Effector memory CD4-positive, alpha-beta T cell (primary cell): ENCODE results near the gene GLT8D2.
"Not testable (repeated sequence)": the region's sequence is repeated elsewhere in the genome, so short reads cannot be mapped to it uniquely, and the experiment has no call there.

Source experiments
- DNase-seq, 3 donors: peaks; one replicate each; pipeline ENCODE4 v3.0.0-alpha.2; 2020
- H3K27ac ChIP-seq: 2 replicates; pipeline ENCODE4 v1.7.0; 2013; ENCODE audit warnings: mild to moderate bottlenecking, low read length, moderate library complexity; ENCODE audit not compliant: insufficient read depth, poor library complexity, severe bottlenecking
- H3K27me3 ChIP-seq: replicated peaks from 2 replicates; pipeline ENCODE4 v1.7.0; 2013; ENCODE audit warnings: mild to moderate bottlenecking, low read length; ENCODE audit not compliant: insufficient read depth, control insufficient read depth, poor library complexity, severe bottlenecking
- H3K36me3 ChIP-seq: 2 replicates; pipeline ENCODE4 v1.7.0; 2013; ENCODE audit warnings: mild to moderate bottlenecking, low read length, moderate library complexity; ENCODE audit not compliant: control insufficient read depth, insufficient read depth
- H3K4me1 ChIP-seq: 2 replicates; pipeline ENCODE4 v1.7.0; 2013; ENCODE audit warnings: low read length, mild to moderate bottlenecking; ENCODE audit not compliant: control insufficient read depth, insufficient read depth, poor library complexity, severe bottlenecking
- H3K4me3 ChIP-seq: 2 replicates; pipeline ENCODE4 v1.7.0; 2013; ENCODE audit warnings: low read length, low read depth, mild to moderate bottlenecking; ENCODE audit not compliant: insufficient read depth, poor library complexity, severe bottlenecking
- H3K9me3 ChIP-seq: 2 replicates; pipeline ENCODE4 v1.7.0; 2013; ENCODE audit warnings: mild to moderate bottlenecking, low read length, moderate library complexity; ENCODE audit not compliant: control insufficient read depth

Gene GLT8D2

DNA sequence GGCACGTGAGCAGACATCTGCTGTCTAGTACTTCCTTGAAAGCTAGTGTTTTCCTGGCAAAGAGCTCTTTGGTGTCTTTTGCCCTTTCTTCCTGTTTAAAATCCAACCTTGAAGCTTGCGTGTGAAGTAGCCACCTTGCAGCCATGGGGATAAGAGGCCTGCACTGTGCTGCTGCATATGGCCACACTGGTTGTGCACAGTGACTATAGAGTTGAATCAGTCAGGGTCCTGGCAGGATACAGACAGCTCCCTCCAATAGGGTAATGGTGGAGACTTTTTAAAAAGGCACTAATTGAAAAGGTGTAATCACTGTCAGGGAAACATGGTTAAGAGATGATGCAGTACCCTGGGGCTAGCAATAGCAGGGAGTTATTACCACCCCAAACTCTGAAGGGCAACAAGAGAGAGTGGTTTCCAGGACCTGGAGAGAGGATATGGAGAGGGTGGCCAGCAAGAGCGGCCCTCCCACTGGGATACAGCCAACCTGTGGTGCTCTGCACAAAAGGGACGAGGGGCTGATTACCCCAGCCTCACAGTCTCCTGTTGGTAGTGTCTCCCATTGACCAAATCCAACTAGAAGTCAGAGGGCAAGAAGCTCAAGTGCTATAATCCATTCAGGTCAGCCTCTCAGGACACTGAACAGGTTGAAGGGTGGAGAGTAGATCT, 4.8 kb upstream of the GLT8D2 start:
- Histone ChIP-seq H3K4me1 (no peaks in the 10 kb centered on the region), H3K27me3 (peaks cover 9% of the 10 kb centered on the region), H3K9me3 (no peaks in the 10 kb centered on the region), H3K36me3 (no peaks in the 10 kb centered on the region), H3K27ac (no peak overlapping the region), H3K4me3 (no peak overlapping the region)
- DNase-seq, result no peak

DNA sequence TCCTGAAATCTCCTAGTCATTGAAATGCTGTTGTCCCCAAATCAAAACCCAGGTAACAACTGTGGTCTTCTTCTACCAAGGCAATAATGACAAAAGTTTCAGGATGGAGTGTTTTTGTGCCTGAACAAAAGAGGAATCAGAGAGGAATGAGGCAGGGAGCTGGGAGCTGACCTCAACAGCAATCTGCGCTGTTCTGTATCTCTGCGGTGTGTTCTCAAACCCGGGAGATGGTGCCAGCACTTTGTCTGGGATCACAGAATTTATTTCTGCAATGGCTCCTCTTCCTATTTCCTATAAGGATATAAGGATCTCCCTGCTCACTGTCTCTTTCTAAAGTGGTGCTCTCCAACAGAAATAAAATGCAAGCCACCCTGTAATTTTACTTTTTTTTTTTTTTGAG, 449 bp upstream of the GLT8D2 start:
- Histone ChIP-seq H3K4me1 (no peaks in the 10 kb centered on the region), H3K27me3 (peaks cover 13% of the 10 kb centered on the region), H3K9me3 (no peaks in the 10 kb centered on the region), H3K4me3 (no peak overlapping the region), H3K27ac (no peak overlapping the region), H3K36me3 (no peaks in the 10 kb centered on the region)
- DNase-seq, result no peak

DNA sequence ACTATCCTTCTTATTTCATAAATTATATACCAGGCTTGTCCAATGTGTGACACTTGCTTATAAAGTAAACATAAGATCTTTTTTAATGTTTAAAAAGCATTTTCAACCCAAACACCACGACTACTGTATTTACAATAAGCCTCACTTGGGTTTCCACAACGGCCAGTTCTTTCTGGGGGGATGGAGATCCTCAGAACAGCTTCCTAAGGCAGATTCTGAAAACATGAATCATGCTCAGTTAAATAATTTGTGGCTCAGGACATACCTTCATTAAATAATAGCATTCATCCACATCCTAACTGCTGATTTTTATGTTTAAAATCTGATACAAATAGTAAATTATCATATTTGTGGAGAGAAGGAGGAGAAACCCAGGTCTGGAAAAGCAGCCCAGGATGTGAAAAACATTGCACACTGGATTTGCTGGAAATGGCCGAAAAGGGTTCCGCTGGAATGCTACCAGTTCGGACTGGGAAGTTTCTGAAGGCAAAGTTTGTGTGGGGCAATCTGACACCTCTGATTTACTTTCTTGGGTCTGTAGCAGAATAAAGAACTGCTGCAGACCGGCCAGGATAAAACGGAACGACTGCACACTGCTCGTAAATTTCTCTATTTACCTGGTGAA, 597 bp downstream of the GLT8D2 start:
- Histone ChIP-seq H3K4me3 (no peak overlapping the region), H3K36me3 (no peaks in the 10 kb centered on the region), H3K4me1 (no peaks in the 10 kb centered on the region), H3K27me3 (peaks cover 13% of the 10 kb centered on the region), H3K9me3 (no peaks in the 10 kb centered on the region), H3K27ac (no peak overlapping the region)
- DNase-seq, result no peak

DNA sequence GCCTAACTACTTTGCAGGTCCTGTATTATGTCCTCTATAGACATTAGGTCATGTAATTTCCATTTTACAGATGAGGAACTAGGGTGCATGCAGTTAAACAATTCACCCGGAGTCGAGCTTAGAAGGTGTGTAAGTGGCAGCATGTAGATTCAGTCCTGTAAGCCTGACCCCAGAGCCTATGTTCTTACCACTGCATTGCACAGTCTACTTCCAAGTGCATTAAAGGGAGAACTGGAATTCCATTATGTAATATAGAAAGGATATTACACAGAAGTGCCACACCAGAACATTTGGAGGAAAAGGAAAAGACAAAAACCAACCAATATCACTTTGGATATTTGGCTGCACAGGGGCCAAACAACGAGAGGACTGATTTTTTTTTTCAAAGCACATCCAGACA, 1.2 kb downstream of the GLT8D2 start:
- Histone ChIP-seq H3K36me3 (no peaks in the 10 kb centered on the region), H3K4me1 (no peaks in the 10 kb centered on the region), H3K9me3 (no peaks in the 10 kb centered on the region), H3K27ac (no peak overlapping the region), H3K27me3 (peaks cover 13% of the 10 kb centered on the region), H3K4me3 (no peak overlapping the region)
- DNase-seq, result no peak

DNA sequence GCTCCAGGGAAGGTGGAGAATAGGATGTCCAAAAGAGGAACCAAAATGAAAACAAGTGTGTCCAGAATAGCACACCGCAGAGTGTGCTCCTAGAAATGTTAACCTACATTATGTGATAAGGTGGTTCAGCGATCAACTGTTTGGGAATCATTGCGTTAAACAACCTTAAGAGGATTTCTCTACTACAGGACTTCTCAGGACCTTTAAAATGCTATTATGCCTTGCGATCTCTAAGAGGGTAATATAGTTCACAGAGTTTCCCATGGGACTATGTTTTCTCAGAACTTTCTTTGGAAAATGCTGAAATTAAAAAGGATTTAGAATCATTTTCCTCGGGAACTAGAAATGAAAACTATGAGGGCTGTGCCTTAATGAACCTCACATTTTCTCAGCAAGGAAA, 1.8 kb downstream of the GLT8D2 start:
- DNase-seq, result no peak
- no peak overlapping the region for H3K4me3 ChIP-seq
- H3K36me3 ChIP-seq, result no peaks in the 10 kb centered on the region
- H3K27me3 ChIP-seq, result peaks cover 13% of the 10 kb centered on the region
- no peak overlapping the region for H3K27ac ChIP-seq
- no peaks in the 10 kb centered on the region for H3K9me3 ChIP-seq
- no peaks in the 10 kb centered on the region for H3K4me1 ChIP-seq

DNA sequence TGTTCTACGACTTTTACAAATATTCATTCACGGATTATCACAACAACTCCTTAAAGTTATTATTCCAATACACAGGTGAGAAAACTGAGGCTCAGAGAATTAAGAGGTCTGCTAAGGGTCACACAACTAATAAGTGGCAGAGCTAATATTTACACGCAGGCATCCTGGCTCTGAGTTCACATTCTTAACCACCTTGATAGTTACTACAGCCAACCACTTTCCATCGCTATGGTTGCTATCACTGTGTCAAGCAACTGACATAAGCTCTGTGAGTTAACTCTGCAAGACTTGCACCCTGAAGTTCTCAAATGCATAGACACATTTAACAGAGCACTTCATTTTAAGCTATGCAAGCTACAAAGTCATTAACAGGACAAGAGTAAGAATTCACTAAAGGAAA, 3.7 kb downstream of the GLT8D2 start:
- H3K9me3 ChIP-seq, result no peaks in the 10 kb centered on the region
- no peak for DNase-seq
- H3K27me3 ChIP-seq, result peaks cover 8% of the 10 kb centered on the region
- no peaks in the 10 kb centered on the region for H3K4me1 ChIP-seq
- no peak overlapping the region for H3K4me3 ChIP-seq
- H3K27ac ChIP-seq, result no peak overlapping the region
- no peaks in the 10 kb centered on the region for H3K36me3 ChIP-seq

DNA sequence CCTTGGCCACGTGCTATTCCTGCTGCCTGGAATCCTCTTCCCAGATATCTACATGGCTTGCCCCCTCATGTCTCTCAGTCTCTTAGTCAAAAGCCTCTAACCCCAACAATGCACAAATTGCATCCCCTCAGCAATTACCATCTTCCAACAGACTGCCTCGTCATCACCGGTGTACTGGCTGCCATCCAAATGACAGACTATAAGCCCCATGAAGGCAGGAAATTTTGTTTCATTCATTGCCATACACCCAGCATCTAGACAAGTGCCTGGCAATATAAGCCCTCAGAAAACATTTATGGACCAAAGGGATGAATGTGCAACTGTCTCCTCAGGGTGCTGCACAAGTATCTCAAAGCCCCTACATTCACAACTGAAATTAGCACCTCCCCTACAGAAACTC, 5.8 kb downstream of the GLT8D2 start:
- Histone ChIP-seq H3K4me1 (no peaks in the 10 kb centered on the region), H3K4me3 (no peak overlapping the region), H3K27me3 (no peaks in the 10 kb centered on the region), H3K36me3 (no peaks in the 10 kb centered on the region), H3K9me3 (no peaks in the 10 kb centered on the region), H3K27ac (no peak overlapping the region)
- no peak for DNase-seq

DNA sequence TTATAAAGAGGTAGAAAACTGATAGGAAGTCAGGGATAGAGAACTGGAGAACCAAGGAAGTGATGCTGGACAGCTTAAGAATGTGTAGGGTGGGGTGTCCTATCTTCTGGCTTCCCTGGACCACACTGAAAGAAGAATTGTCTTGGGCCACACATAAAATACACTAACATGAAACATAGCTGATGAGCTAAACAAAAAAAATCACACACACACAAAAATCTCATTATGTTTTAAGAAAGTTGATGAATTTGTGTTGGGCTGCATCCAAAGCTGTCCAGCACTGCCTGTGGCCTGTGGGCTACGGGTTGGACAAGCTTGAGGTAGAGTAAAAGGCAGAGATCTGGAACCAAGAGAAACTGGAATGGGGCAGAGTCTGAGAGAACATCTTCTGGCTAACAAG, 7.4 kb downstream of the GLT8D2 start:
- no peak for DNase-seq
- Histone ChIP-seq H3K27me3 (no peaks in the 10 kb centered on the region), H3K4me3 (no peak overlapping the region), H3K9me3 (no peaks in the 10 kb centered on the region), H3K27ac (no peak overlapping the region), H3K4me1 (no peaks in the 10 kb centered on the region), H3K36me3 (no peaks in the 10 kb centered on the region)

DNA sequence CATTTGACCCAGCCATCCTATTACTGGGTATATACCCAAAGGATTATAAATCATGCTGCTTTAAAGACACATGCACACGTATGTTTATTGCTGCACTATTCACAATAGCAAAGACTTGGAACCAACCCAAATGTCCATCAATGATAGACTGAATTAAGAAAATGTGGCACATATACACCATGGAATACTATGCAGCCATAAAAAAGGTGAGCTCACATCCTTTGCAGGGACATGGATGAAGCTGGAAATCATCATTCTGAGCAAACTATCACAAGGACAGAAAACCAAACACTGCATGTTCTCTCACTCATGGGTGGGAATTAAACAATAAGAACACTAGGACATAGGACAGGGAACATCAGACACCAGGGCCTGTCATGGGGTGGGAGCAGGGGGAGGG, 10.2 kb downstream of the GLT8D2 start:
- not testable (repeated sequence) for H3K36me3 ChIP-seq, H3K4me3 ChIP-seq, H3K4me1 ChIP-seq, H3K27me3 ChIP-seq, H3K9me3 ChIP-seq, H3K27ac ChIP-seq, DNase-seq

DNA sequence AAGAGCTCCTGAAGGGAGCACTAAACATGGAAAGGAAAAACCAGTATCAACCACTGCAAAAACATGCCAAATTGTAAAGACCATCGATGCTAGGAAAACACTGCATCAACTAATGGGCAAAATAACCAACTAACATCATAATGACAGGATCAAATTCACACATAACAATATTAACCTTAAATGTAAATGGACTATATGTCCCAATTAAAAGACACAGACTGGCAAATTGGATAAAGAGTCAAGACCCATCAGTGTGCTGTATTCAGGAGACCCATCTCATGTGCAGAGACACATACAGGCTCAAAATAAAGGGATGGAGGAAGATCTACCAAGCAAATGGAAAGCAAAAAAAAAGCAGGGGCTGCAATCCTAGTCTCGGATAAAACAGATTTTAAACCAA, 13.8 kb downstream of the GLT8D2 start:
- H3K27ac ChIP-seq, H3K27me3 ChIP-seq, H3K9me3 ChIP-seq, DNase-seq, H3K36me3 ChIP-seq, H3K4me1 ChIP-seq, H3K4me3 ChIP-seq: not testable (repeated sequence)
